ES-I3 (cell line): Measurements from ENCODE around the gene NFKBIE.

Experiments used
- H3K36me3 ChIP-seq: 2 replicates; pipeline ENCODE4 v1.6.1; 2013; ENCODE audit warnings: mild to moderate bottlenecking, low read length, control low read depth, moderate library complexity; ENCODE audit not compliant: insufficient read depth
- H3K4me1 ChIP-seq: 2 replicates; pipeline ENCODE4 v1.6.1; 2013; ENCODE audit warnings: mild to moderate bottlenecking, control low read depth, low read length; ENCODE audit not compliant: insufficient read depth
- H3K9ac ChIP-seq: 2 replicates; pipeline ENCODE4 v1.6.1; 2013; ENCODE audit warnings: low read depth, mild to moderate bottlenecking, low read length, moderate library complexity
- H3K9me3 ChIP-seq: 2 replicates; pipeline ENCODE4 v1.6.1; 2013; ENCODE audit warnings: mild to moderate bottlenecking, low read length, moderate library complexity; ENCODE audit not compliant: control insufficient read depth, insufficient read depth

Gene NFKBIE

GRCh38 chr6:44286285-44286565, 20.9 kb upstream of the NFKBIE start:
- H3K9ac ChIP-seq, result no peak overlapping the region
- no peaks in the 10 kb centered on the region for H3K9me3 ChIP-seq
- H3K36me3 ChIP-seq, result no peaks in the 10 kb centered on the region
- H3K4me1 ChIP-seq, result no peaks in the 10 kb centered on the region

DNA sequence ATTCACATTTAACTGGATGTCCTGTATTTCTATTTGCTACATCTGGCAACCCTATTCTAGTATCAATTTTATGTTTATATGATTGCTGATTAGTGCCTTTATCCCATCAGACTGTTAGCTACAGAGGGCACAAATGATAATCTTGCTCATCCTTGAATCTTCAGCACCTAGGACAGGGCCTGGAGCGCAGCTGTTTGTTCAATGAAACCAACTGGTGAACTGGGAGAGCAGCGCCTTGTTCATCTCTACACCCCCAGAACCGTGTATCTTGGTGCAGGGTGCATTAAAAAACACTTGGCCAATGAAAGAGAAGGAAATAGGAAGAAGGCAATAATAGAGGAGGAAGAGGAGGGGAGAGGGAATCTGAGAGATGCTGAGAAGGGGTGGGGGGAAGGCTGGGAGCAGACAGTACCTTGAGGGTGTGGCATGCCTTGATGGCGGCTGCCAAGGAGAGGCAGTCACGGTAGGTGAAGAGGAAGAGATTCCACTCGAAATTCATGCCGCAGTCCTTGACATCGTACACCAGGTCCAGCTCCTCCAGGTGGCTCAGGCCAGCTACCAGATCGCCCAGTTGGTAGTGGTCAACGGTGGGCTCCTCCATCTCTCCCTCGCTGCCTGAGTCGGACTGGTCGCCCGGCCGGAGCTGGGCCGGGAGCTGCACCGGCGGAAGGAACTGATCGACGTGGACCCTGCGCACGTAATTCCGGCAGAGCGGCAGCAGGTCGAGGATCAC, 20.4 kb upstream of the NFKBIE start:
- Histone ChIP-seq H3K9ac (no peak overlapping the region), H3K36me3 (no peaks in the 10 kb centered on the region), H3K4me1 (no peaks in the 10 kb centered on the region), H3K9me3 (no peaks in the 10 kb centered on the region)

DNA sequence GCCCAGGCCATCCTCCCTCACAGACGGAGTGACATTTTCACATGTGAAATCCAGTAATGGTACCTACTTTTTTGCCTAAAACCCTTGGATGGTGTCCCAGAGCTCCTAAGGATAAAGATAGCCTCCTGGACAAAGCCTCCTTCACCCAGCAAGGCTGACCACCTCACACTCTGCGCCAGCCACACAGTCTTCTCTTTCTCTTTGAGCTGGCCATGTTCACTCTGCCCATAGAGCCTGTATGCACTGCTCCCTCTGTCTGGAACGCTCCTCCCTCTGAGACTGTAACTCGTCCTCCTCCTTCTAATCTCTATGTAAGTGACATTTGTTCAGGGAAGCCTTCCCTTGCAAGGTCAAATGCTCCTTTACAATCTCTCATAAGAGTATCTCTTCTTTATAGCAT, 19.5 kb upstream of the NFKBIE start:
- Histone ChIP-seq H3K4me1 (no peaks in the 10 kb centered on the region), H3K9ac (no peak overlapping the region), H3K9me3 (no peaks in the 10 kb centered on the region), H3K36me3 (no peaks in the 10 kb centered on the region)

DNA sequence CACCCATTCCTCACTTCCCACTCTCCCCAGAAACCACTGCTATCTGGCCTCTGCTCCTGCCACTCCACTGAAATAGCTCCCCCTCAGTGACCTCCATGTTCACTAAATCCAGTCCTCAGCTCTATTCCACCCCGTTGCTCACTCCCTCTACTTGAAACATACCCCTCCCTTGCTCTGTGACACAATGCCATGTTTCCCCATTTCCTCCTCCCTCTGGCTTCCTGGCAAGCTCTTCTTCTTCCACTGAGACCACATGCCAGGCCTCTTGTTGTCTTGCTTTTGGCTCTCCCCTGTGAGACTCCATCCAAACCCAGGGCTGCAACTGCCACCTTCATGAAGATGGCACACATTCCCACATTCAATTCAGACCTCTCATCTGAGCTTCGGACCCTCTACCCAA, 18.8 kb upstream of the NFKBIE start:
- no peak overlapping the region for H3K9ac ChIP-seq
- no peaks in the 10 kb centered on the region for H3K36me3 ChIP-seq
- no peaks in the 10 kb centered on the region for H3K4me1 ChIP-seq
- no peaks in the 10 kb centered on the region for H3K9me3 ChIP-seq

GRCh38 chr6:44278774-44279697, 13.7 kb upstream of the NFKBIE start:
- H3K4me1 ChIP-seq, result no peaks in the 10 kb centered on the region; the same call in 1 of the 2 replicates
- no peak overlapping the region for H3K9ac ChIP-seq
- no peaks in the 10 kb centered on the region for H3K9me3 ChIP-seq
- no peaks in the 10 kb centered on the region for H3K36me3 ChIP-seq

DNA sequence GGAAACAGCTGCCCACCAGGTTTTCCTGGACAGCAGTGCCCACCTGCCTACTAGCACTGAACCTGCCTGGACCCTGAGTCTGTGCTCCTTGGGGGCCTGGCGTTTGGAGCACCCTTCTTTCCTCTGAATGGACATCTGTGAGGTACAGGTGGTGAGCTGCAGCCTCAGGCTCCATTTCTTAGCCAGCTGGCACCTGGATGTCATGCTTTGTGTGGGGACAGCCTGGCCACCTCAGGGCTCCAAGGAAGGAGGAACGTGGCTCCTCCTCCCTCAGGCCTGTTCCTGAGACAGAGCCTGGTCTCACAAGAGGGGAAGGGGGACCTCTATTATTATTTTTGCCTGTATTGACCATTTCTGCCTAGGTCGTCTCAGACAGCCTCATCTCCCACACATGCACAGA, 13.0 kb upstream of the NFKBIE start:
- Histone ChIP-seq H3K36me3 (no peaks in the 10 kb centered on the region), H3K9me3 (no peaks in the 10 kb centered on the region), H3K9ac (no peak overlapping the region), H3K4me1 (no peaks in the 10 kb centered on the region; the same call in 1 of the 2 replicates)

DNA sequence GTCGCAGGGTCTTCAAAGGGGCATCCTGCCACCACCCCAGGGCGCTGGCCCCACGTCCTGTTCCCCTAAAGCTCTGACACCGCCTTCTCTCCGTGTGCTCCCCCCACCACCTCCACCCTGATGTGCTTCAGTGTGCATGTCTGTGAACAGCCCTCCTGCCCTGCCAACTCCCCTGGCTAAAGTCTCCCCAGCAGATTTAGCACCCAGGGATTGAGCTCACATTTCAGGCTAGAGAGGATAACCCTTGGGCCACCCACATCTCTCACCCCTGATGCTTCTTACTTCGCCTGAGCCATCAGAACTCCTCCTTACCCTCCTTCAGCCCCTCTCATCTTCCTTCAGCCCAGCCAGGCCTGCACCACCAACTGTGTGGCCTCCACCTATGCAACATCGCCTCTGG, 12.4 kb upstream of the NFKBIE start:
- Histone ChIP-seq H3K4me1 (no peaks in the 10 kb centered on the region; the same call in 1 of the 2 replicates), H3K9ac (no peak overlapping the region), H3K36me3 (no peaks in the 10 kb centered on the region), H3K9me3 (no peaks in the 10 kb centered on the region)

GRCh38 chr6:44276667-44277640, 11.6 kb upstream of the NFKBIE start:
- H3K4me1 ChIP-seq, result no peaks in the 10 kb centered on the region; the same call in 1 of the 2 replicates
- no peaks in the 10 kb centered on the region for H3K9me3 ChIP-seq
- no peak overlapping the region; the same call in 1 of the 2 replicates for H3K9ac ChIP-seq
- no peaks in the 10 kb centered on the region for H3K36me3 ChIP-seq

DNA sequence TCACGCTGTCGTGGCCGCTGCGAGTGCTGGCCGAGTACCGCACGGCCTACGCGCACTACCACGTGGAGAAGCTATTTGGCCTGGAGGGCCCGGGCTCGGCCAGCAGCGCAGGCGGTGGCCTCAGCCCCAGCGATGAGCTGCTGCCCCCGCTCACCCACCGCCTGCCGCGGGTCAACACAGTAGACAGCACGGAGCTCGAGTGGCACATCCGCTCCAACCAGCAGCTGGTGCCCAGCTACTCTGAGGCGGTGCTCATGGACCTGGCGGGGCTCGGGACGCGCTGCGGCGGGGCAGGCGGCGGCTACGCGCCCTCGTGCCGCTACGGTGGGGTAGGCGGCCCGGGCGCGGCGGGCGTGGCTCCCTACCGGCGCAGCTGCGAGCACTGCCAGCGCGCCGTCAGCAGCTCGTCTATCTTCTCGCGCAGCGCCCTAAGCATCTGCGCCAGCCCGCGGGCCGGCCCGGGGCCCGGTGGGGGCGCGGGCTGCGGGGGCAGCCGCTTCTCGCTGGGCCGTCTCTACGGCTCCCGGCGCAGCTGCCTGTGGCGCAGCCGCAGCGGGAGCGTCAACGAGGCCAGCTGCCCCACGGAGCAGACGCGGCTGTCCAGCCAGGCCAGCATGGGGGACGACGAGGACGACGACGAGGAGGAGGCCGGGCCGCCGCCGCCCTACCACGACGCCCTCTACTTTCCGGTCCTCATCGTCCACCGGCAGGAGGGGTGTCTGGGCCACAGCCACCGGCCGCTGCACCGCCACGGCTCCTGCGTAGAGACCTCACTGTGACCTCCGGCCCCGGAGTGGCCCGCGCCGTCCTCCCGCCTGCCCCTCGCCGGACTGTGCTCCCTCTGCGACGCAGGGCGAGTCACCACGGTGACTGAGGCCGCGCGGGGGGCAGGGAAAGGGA, 10.6 kb upstream of the NFKBIE start:
- H3K9me3 ChIP-seq, result no peaks in the 10 kb centered on the region
- peak overlapping the region; percentile 31; the same call in 1 of the 2 replicates for H3K9ac ChIP-seq
- no peaks in the 10 kb centered on the region for H3K36me3 ChIP-seq
- peaks cover 9% of the 10 kb centered on the region; the same call in 1 of the 2 replicates for H3K4me1 ChIP-seq

DNA sequence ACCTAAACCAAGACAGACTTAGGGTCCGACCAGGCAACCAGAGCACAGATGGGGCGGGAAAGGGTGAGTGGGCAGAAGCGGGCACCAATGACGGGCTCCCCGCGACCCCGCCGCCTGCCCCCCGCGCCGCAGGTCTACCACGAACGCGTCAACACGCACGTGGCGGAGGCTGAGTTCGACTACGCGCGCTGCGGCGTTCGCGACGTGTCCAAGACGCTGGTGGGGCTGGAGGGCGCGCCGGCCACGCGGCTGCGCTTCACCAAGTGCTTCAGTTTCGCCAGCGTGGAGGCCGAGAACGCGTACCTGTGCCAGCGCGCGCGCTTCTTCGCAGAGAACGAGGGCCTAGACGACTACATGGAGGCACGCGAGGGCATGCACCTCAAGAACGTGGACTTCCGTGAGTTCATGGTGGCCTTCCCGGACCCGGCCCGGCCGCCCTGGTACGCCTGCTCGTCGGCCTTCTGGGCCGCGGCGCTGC, 10.0 kb upstream of the NFKBIE start:
- no peaks in the 10 kb centered on the region for H3K36me3 ChIP-seq
- peaks cover 9% of the 10 kb centered on the region; the same call in 1 of the 2 replicates for H3K4me1 ChIP-seq
- H3K9ac ChIP-seq, result peak overlapping the region; percentile 31; the same call in 1 of the 2 replicates
- H3K9me3 ChIP-seq, result no peaks in the 10 kb centered on the region

GRCh38 chr6:44273617-44274016, 8.3 kb upstream of the NFKBIE start:
- Histone ChIP-seq H3K4me1 (peaks cover 11% of the 10 kb centered on the region; the same call in 1 of the 2 replicates), H3K36me3 (no peaks in the 10 kb centered on the region), H3K9ac (no peak overlapping the region), H3K9me3 (no peaks in the 10 kb centered on the region)

GRCh38 chr6:44272999-44273566, 7.7 kb upstream of the NFKBIE start:
- Histone ChIP-seq H3K4me1 (peaks cover 13% of the 10 kb centered on the region; the same call in 1 of the 2 replicates), H3K36me3 (no peaks in the 10 kb centered on the region), H3K9ac (no peak overlapping the region), H3K9me3 (no peaks in the 10 kb centered on the region)

- Histone ChIP-seq H3K9me3 (no peaks in the 10 kb centered on the region), H3K36me3 (no peaks in the 10 kb centered on the region), H3K4me1 (peaks cover 13% of the 10 kb centered on the region; the same call in 1 of the 2 replicates), H3K9ac (no peak overlapping the region)
Measured at GRCh38 chr6:44272529-44272928, 7.2 kb upstream of the NFKBIE start.
